GM21723 (cell line): Measurements from ENCODE around the gene DDO.

Experiments used
- ATAC-seq: cut with Tn5 transposase; IDR thresholded peaks from one replicate; pipeline ENCODE4 v1.9.1; 2021; ENCODE audit warnings: mild to moderate bottlenecking, moderate library complexity; ENCODE audit not compliant: unreplicated experiment

Gene DDO

DNA sequence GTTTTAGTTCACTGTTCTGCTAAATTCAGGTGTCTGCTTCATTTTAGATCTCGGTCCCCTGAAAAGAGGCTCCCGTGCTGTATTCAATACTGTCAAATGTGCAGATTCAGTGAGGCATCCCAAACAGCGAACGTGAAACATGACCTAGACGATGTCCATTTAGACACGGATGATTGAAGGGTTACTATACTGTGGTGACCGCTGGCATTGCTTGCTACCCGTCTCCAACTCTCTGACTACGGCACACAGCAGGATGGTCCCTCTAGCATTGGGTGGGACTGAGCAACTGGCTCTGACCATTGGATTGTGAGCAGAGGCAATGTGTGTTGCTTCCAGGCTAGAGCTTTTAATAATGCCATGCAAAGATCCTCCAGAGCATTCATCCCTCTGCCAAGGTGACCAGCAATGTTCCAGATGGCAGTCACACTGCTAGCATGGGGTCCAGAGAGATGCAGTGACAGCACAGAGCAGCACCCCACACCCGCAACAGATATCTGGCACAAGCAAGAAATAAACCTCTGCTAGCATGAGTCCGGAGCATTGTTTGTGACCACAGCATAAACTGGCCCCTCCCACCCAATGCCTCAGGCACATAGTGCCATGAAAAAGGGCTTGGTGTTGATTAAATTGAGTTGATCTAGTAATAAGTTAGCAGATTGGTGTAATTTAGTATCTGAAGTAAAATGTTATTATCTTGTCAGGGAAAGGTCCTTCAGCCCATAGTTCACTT, 66.2 kb downstream of the DDO start:
- ATAC-seq, result no peak

DNA sequence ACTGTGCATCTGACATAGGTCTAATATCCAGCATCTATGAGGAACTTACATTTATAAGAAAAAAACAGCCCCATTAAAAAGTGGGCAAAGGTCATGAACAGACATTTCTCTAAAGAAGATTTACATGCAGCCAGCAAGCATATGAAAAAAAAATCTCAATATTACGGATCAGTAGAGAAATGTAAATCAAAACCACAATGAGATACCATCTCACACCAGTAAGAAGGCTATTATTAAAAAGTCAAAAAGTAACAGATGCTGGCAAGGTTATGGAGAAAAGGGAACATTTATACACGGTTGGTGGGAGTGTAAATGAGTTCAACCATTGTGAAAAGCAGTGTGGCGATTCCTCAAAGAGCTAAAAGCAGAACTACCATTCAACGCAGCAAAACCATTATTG, 70.3 kb downstream of the DDO start:
- ATAC-seq, result no peak

DNA sequence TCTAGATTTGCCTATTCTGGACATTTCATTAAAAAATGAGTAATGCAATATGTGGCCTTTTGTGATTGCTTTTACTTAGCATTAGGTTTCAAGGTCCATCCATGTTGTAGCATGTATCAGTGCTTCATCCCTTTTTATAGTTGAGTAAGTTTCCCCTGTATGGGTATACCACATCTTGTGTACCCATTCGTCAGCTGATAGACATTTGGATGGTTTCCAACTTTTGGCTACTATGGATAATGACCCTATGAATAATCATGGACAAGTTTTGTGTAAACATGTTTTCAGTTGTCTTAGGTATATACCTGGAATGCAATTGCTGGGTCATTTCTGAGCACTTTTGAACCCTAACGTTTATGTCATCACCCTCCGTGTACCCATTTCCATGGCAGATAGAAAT, 72.6 kb downstream of the DDO start:
- no peak for ATAC-seq
